GM12878 (cell line): ENCODE measurements around the gene POU2F3. TPM values are rescaled to one million over a fixed set of nuclear protein-coding genes. Genes with fewer than 3 reads are reported as not detected.

Experiments used
- CUX1 ChIP-seq: IDR thresholded peaks from 2 replicates; pipeline ENCODE4 v1.6.1; 2012; ENCODE audit warnings: improper control_type of control experiment, low read depth, low read length; ENCODE audit not compliant: insufficient replicate concordance
- HCFC1 ChIP-seq: fragments of 150-350 bp; IDR thresholded peaks from 2 replicates; pipeline ENCODE4 v1.6.1; 2014; ENCODE audit warnings: low read length
- SKIL ChIP-seq: fragments of 450-650 bp; IDR thresholded peaks from 2 replicates; pipeline ENCODE4 v1.6.1; 2017; ENCODE audit warnings: mild to moderate bottlenecking, low read depth, inconsistent platforms; ENCODE audit not compliant: poor library complexity, severe bottlenecking
- WRNIP1 ChIP-seq: IDR thresholded peaks from 2 replicates; pipeline ENCODE4 v1.6.1; 2011; ENCODE audit warnings: low read depth, low read length, improper control_type of control experiment, borderline replicate concordance
- polyA plus RNA-seq, 11 experiments: library from polyadenylated mRNA; depleted of rRNA in 4 of 11; unstranded in 6 of 11; stranded (reverse) in 5 of 11; fragments of >200 nt; fragmentation: Nextera tagmentation in 4 of 11; fragmentation: Illumina TruSeq in 1 of 11; extraction: Ambion mirVana in 4 of 11; extraction: Trizol in 1 of 11; gene quantifications; 1 replicate in 1 of 11; 2 replicates in 10 of 11; pipeline versions ENCODE4 v1.2.1 to v1.2.3, GENCODE V29; 2011 to 2016; ENCODE audit warnings: inconsistent platforms in 2 of 11, missing spikeins in 2 of 11, low read depth in 1 of 11
- total RNA-seq, 4 experiments: library from RNA; depleted of rRNA in 3 of 4; stranded (reverse); fragments of >200 nt in 3 of 4; fragmentation: Illumina TruSeq in 1 of 4; extraction: Trizol in 1 of 4; gene quantifications; 2 replicates each; pipeline versions ENCODE4 v1.2.1 to v1.2.3, GENCODE V29; 2013 to 2021

POU2F3 gene
- total and polyA plus RNA-seq, 10 of the 15 experiments (the other 5 are each of a cell fraction or from before 2014, with no cell fraction given), result 0.09 to 4.4 (median 0.33) TPM

- TF ChIP-seq CUX1 (no peak), HCFC1 (no peak), WRNIP1 (no peak), SKIL (no peak)
Measured at GRCh38 chr11:120316880-120317688, 77.1 kb downstream of the POU2F3 start (continued).
